Breast epithelium (tissue), 3 donors: ENCODE results near the gene PTPRA.

Experiments used
- POLR2AphosphoS5 ChIP-seq, 3 donors: sonication (generic); formaldehyde crosslinking; IDR thresholded peaks; one replicate each; pipeline ENCODE4 v1.6.1; 2017; ENCODE audit warnings: antibody characterized with exemption in 3 of 3
- TF ChIP-seq, protein P1 (sequence below), 3 donors: fragments of 450-650 bp; IDR thresholded peaks; one replicate each; pipeline ENCODE4 v1.5.1; 2016 to 2017; ENCODE audit warnings: antibody characterized with exemption in 3 of 3, mild to moderate bottlenecking in 3 of 3, moderate library complexity in 3 of 3

DNA sequence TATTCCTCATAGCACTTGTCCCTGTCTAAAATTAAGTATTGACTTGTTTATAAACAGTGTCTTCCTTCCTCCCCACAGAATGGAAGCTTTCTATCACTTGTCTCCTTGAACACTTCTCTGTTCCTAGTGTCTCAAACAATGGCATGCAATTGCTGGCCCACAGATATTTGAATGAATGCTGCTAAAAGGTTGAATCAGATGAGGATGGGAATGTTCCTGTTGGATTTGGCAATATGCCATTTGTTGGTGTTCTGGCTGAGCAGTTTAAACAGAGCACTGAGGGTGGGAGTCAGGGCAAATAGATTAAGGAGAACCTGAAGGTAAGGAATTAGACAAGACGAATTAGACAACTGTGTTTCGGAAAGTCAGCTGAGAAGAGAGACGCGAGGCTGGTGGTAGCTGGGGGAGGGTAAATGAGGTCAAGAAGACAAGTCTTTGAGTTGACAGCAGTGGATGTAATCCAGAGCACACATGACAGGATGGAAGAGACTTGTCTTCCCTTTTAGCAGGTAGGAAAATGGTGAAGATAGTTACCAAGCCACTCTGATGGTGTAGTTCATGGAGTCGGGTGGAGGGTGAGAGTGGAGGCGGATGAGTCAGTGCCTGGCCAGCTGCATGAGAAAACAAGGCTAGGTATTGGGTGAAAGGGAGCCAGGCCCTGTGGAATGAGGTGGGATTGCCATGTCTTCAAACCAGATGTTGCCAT is 111.8 kb downstream of the PTPRA start:
- TF ChIP-seq, protein P1, sequence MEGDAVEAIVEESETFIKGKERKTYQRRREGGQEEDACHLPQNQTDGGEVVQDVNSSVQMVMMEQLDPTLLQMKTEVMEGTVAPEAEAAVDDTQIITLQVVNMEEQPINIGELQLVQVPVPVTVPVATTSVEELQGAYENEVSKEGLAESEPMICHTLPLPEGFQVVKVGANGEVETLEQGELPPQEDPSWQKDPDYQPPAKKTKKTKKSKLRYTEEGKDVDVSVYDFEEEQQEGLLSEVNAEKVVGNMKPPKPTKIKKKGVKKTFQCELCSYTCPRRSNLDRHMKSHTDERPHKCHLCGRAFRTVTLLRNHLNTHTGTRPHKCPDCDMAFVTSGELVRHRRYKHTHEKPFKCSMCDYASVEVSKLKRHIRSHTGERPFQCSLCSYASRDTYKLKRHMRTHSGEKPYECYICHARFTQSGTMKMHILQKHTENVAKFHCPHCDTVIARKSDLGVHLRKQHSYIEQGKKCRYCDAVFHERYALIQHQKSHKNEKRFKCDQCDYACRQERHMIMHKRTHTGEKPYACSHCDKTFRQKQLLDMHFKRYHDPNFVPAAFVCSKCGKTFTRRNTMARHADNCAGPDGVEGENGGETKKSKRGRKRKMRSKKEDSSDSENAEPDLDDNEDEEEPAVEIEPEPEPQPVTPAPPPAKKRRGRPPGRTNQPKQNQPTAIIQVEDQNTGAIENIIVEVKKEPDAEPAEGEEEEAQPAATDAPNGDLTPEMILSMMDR (IDR thresholded peaks at IDR 0.05) = no peak
- no peak for TF ChIP-seq POLR2AphosphoS5 (IDR thresholded peaks at IDR 0.05)
